Endothelial cell of hepatic sinusoid (primary cell): Measurements from ENCODE around the gene GYG2.
"Not testable (repeated sequence)": the region's sequence is repeated elsewhere in the genome, so short reads cannot be mapped to it uniquely, and the experiment has no call there.

Experiments used
- in situ Hi-C: cut with HindIII; loops from 2 replicates; pipeline ENCODE4 v1.10.0; 2017; ENCODE audit warnings: low sequenced_read_pairs

GYG2 gene

GRCh38 chrX:2828344-2828958 is at the start of gene GYG2:
TSS of gene GYG2 (plus strand) at chrX:2828930. CDS start at chrX:2830189, 1,259 bp downstream.
- in situ Hi-C loops: no loop called here

DNA sequence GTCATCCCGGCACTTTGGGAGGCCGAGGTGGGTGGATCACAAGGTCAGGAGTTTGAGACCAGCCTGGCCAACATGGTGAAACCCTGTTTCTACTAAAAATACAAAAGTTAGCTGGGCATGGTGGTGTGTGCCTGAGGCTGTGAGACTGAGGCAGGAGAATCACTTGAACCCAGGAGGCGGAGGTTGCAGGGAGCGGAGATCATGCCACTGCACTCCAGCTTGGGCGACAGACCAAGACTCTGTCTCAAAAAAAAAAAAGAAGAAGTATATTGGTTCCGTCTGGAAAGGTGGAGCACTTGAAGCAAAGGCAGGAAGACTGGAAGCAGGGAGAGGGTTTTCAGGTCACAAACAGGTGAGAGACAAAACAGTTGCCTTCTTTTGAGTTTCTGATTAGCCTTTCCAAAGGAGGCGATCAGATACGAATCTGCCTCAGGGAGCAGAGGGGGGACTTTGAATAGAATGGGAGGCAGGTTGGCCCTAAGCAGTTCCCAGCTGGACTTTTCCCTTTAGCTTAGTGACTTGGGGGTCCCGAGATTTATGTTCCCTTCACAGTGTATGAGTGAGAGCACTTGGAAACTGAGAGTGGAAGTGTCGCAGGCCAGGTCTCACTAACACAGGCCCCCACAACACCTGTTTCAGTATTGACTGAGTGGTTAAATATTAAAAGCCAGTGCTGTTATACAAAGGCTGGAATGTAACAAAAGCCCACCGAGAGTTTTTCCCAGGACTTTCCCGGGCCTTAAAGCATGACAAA is 48.1 kb upstream of the GYG2 start:
- in situ Hi-C loops: not testable (repeated sequence)

- in situ Hi-C loops: no loop called here
Measured at GRCh38 chrX:2781226-2781571, 47.5 kb upstream of the GYG2 start.

GRCh38 chrX:2781698-2782097 is 47.0 kb upstream of the GYG2 start:
- in situ Hi-C loops: no loop called here

DNA sequence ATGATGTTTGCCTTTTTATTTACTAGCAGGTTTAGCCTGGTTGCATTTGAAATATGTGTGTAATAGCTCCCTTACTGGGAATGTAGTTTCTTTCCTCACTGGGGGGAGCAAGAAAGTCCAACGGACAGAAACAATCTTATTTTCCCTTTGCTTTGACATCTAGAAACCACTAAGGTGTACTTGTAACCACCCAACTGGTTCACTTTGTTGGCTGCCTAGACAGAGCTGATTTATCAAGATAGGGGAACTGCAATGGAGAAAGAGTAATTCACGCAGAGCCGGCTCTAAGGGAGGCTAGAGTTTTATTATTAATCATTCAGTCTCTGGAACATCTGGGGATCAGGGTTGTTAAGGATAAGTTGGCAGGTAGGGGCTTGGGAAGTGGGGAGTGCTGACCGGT is 46.6 kb upstream of the GYG2 start:
- in situ Hi-C loops: no loop called here

DNA sequence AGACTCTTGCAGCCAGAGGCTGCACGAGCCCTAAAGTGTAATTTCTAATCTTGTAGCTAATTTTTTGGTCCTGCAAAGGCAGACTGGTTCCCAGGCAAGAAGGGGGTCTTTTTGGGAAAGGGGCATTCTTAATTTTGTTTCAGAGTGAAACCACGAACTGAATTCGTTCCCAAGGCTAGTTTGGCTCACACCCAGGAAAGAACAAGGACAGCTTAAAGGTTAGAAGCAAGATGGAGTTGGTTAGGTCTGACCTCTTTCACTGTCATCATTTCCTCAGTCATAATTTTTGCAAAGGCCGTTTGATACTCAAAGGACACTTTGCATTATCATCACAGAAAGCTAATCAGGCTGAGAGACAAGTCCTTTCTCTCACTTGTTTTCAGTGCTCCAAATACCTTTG is 46.0 kb upstream of the GYG2 start:
- in situ Hi-C loops: no loop called here

DNA sequence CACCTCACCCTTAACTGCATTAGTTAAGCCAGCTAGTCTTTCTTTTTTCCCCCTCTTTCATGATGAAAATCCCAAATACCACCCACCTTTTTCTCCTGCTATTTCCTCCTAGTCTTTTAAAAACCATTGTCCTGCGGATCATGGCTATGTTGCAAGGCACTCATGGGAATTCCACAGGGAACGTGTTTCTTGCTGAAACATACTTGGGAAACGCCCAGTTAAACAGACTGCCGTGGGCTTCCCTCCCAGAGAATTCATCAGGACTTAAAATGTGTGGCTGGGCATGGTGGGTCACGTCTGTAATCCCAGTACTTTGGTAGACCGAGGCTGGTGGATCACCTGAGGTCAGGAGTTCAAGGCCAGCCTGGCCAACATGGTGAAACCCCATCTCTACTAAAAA is 44.7 kb upstream of the GYG2 start:
- in situ Hi-C loops: no loop called here

DNA sequence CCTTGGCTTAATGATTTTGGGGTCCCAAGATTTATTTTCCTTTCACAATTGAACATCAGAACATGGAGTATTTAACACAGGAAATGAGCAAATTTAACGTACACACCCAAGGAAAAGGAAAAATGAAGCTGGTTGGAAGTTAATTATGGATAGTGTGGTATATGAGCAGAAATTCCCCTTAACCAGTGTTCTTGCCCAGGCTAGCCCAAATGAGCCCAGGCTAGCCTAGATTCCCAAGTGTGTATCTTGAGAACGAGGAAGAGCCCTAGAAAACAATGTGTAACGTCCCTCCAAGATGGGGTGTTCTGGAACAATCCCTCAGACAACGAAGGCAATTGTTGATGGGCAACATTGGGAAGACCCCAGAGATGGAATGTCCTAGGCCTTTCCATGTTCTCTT is 43.2 kb upstream of the GYG2 start:
- in situ Hi-C loops: no loop called here

DNA sequence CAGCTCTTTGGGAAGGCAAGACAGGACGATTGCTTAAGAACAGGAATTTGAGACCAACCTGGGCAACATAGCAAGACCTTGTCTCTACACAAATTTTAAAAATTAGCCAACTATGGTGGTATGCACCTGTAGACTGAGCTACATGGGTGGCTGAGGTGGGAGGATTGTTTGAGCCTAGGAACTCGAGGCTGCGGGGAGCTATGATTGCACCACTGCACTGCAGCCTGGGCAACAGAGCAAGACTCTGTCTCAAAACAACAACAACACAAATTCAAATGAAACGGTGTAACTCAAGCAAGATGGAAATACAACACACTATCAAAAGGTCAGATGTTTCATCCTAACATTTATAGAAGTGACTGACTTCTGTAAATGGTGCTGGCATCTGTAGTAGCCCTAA is 39.8 kb upstream of the GYG2 start:
- in situ Hi-C loops: no loop called here

DNA sequence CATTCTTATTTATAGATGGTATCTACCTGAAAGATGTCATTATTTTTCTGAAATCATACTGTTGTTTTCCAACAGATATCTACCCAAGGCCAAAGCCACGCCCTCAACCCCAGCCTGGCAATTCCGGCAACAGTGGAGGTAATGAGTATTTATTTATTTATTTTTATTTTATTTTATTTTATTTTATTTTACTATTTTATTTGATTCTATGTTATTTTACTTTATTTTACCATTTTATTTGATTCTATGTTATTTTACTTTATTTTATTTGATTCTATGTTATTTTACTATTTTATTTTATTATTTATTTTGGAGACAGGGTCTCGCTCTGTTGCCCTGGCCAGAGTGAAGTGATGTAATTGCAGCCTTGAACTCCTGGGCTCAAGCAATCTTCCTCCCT is 39.2 kb upstream of the GYG2 start:
- in situ Hi-C loops: no loop called here

GRCh38 chrX:2793752-2794151 is 35.0 kb upstream of the GYG2 start:
- in situ Hi-C loops: loop anchor here (5.0 kb wide), 2 partner anchors 59 to 96 kb away; no protein-coding TSS in a partner anchor

- in situ Hi-C loops: loop anchor here (5.0 kb wide), 2 partner anchors 58 to 97 kb away; no protein-coding TSS in a partner anchor
Measured at GRCh38 chrX:2794336-2794735, 34.4 kb upstream of the GYG2 start.

DNA sequence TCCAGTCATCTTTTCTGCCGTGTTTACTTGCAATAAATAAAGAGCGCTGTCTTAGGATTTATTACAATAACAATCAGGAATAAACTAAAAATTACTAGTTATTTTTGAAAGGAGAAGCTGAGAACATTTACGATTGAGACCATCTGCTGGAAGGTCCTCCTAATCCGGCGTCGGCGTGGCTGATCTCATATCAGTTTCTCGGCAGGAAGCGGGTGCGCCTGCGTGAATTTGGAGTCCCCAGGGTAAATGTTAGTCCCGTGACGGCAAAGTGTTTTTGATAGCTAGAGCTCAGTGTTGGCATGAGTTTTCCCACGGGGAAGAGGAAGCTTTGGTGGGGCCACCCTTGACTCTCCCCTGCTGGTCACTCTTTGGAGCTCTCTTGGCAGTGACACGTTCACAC is 31.9 kb upstream of the GYG2 start:
- in situ Hi-C loops: not testable (repeated sequence)

DNA sequence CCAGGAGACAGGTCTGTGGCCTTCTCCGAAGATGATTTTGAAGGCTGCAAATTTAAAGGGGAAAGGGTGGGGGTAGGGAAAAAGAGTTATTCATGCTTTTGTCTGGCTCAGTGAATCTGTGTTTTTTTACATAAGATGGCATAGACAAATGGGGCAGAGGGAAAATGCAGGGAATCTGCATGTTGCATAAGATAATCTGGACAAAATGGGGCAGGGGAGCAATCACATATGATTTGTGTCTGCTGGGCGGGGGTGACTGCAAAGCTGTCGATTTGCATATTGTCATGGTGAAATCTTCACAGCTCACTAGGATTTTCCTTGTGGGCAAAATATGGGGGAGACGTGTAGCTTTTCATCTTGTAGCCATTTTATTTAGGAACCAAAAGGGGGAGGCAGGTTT is 29.4 kb upstream of the GYG2 start:
- in situ Hi-C loops: no loop called here

- in situ Hi-C loops: not testable (repeated sequence)
Measured at GRCh38 chrX:2799980-2800379, 28.8 kb upstream of the GYG2 start.

DNA sequence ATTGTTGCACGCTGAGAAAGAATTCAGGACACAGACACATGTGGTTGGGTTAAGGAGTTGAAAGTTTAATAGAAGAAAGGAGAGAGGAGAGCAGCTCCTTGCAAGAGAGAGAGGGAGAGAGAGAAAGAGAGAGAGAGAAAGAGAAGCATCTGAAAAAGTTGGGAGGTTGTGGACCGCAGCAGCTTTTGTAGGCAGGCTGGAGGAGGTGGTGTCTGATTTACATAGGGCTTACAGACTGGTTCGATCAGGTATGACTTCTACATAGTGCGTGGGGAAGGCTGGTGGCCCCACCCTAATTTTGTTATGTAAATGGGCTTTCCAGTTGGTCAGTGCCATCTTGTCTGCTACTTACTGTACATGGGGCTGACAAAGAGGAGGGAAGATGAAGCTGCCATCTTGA is 27.5 kb upstream of the GYG2 start:
- in situ Hi-C loops: no loop called here

GRCh38 chrX:2802376-2803090 is 26.2 kb upstream of the GYG2 start:
- in situ Hi-C loops: not testable (repeated sequence)

DNA sequence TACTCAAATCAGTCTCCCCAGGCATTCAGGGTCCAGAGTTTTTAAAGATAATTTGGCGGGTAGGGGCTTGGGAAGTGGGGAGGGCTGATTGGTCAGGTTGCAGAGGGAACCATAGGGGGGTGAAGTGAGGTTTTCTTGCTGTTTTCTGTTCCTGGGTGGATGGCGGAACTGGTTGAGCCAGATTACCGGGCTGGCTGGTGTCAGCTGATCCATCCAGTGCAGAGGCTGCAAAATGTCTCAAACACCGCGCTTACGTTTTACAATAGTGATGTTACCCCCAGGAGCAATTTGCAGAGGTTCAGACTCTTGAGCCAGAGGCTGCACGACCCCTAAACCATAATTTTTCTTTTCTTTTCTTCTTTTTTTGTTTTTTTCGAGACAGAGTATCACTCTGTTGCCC is 25.2 kb upstream of the GYG2 start:
- in situ Hi-C loops: not testable (repeated sequence)

- in situ Hi-C loops: not testable (repeated sequence)
Measured at GRCh38 chrX:2804106-2804843, 24.5 kb upstream of the GYG2 start.

DNA sequence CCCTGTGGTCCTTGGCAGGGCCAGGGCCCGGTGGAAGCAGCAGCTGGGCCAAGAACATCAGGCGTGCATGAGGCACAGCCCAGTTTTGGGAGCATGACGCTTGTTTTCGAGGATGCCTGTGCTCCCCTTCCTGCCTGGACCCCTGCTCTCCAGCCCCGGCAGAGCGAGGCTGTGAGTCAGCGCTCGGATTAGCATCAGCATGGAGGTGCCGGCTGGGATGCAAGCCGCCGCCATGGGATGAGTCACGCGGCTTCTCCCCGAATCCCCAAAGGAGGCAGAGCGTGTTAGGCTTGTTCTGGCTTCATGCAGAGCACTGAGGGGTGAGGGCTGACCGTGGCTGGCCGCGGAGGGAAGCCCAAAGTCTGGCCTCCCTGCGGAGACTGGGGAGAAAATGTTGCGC is 23.9 kb upstream of the GYG2 start:
- in situ Hi-C loops: not testable (repeated sequence)

- in situ Hi-C loops: no loop called here
Measured at GRCh38 chrX:2811271-2811670, 17.5 kb upstream of the GYG2 start.
